GM18867 (cell line): ENCODE measurements around the gene CTPS2.
"Not testable (repeated sequence)": the region's sequence is repeated elsewhere in the genome, so short reads cannot be mapped to it uniquely, and the experiment has no call there.

Experiments
- ATAC-seq: cut with Tn5 transposase; IDR thresholded peaks from one replicate; pipeline ENCODE4 v1.9.1; 2021; ENCODE audit warnings: mild to moderate bottlenecking, moderate library complexity; ENCODE audit not compliant: unreplicated experiment

The CTPS2 gene, protein sequence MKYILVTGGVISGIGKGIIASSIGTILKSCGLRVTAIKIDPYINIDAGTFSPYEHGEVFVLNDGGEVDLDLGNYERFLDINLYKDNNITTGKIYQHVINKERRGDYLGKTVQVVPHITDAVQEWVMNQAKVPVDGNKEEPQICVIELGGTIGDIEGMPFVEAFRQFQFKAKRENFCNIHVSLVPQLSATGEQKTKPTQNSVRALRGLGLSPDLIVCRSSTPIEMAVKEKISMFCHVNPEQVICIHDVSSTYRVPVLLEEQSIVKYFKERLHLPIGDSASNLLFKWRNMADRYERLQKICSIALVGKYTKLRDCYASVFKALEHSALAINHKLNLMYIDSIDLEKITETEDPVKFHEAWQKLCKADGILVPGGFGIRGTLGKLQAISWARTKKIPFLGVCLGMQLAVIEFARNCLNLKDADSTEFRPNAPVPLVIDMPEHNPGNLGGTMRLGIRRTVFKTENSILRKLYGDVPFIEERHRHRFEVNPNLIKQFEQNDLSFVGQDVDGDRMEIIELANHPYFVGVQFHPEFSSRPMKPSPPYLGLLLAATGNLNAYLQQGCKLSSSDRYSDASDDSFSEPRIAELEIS

GRCh38 chrX:16712548-16713155 is at the start of gene CTPS2:
CTPS2 (minus strand) TSS chrX:16712669; CDS start chrX:16702902, 9,767 bp downstream.
- peak; percentile 87 for ATAC-seq

DNA sequence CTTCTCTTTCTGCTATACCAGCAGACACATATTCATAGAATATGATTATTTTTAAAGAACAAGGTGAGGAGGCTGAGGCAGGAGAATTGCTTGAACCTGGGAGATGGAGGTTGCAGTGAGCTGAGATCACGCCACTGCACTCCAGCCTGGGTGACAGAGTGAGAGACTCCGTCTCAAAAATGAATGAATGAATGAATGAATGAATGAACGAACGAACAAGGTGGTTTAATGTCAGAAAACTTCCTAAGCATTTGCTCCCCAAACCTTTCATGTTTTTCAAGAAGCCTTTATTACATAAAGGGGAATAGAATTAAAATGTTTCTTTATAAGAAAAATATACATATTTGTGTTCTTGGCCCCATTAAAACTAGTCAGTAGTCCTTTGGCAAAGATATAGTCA is 49.0 kb upstream of the CTPS2 start:
- not testable (repeated sequence) for ATAC-seq

DNA sequence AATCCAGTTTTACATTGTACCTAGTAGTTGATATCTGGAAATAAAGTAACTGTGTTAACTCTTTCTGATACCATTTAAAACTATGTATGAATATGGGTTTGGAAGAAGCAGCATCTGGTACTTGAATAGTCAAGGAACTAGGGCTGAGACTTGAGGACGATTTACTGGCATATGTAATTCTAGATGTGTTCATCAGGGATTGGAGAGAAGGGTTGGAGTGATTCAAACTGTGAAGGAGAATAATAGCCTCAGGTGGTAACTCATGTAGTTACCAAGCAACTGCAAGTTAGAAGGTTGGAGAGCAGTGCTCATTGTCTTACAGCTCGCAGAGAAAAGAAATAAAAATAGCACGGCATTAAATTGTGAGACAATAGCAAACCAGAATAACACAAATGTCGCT is 44.3 kb upstream of the CTPS2 start:
- no peak for ATAC-seq

DNA sequence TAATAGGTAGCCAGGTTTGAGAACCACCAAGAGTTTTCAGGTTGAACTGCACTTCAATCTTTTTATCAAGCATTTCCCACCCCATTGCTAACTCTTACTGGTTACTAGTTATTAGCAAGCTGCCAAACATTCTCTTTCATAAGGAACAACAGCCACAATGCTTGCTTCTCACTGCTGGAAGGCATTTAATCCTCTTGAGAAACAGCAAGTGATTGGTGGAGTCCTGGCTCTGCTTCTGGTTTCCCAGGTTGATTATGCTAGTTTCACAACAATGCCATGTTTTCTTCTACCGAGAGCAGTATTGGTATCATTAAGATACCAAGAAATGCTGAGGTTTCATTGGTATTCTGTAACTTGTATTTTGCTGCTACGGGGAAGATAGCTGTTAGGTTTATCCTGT is 41.5 kb upstream of the CTPS2 start:
- ATAC-seq = no peak

DNA sequence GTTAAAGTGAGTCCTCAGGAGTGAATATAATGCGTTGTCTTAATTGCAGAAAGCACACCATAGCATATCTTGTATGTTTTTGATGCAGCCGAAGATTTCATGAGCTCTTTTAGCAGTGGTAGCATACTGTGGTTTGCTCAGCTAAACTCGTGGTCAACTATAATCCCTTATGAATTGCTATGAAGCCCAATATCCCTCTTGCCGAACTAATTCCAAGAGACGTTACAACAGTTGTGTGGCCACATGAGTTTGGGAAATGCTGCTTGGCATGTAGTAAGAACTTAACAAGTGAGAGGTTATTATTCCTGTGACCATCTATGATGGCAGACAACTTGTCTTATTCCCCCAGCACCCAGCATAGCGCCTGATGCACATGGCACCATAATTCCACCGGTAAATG is 37.7 kb upstream of the CTPS2 start:
- no peak for ATAC-seq

DNA sequence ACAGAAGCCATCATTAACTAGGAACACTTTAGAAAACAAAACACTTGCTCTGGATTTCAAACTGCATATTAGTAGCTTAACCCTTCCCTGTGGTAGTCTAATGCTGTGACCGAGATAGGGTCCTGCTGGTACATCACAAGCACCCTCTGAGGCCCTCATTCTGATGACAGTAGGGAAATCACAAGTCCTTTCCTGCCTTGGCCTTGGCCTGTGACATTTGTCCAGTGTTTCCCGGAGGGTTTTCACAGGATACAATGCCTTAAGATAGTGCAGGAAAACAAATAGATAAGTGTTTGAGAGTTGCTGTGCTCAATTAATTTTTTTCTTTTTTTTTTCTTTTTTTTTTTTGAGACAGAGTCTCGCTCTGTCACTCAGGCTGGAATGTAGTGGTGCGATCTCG is 36.0 kb upstream of the CTPS2 start:
- no peak for ATAC-seq

GRCh38 chrX:16745659-16746058 is 33.2 kb upstream of the CTPS2 start:
- no peak for ATAC-seq

GRCh38 chrX:16745102-16745501 is 32.6 kb upstream of the CTPS2 start:
- no peak for ATAC-seq

DNA sequence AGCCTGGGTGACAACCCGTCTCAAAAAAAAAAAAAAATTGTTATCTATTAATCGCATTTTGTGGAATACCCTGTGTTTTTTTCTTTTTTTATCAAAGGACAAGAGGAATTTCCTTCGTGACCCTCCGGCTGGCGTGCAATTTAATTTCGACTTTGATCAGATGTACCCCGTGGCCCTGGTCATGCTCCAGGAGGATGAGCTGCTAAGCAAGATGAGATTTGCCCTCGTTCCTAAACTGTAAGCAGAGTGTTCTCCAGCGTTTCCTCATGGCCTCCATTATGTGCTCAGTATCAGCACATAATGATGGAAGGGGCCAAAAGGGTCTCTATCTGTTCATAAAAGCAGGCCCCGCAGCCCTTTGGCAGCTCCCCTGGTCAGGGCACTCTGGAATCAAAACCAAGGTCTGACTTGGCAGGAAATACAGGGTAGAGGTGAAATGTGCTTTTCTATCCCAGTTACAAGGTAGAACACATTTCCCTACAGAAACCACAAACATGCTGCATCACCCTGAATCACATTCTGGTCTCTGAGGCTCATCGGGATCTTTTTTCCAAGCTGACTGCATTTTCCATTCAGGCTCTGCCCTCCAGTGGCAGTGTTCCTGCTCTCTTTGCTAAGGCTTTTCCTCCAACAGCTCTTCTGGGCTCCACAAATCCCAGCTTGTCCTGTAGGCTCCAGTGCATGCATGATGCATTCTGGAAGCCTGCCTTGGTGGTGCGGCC is 31.3 kb upstream of the CTPS2 start:
- no peak for ATAC-seq

GRCh38 chrX:16739574-16739973 is 27.1 kb upstream of the CTPS2 start:
- no peak for ATAC-seq

- no peak for ATAC-seq
Observed at GRCh38 chrX:16737024-16737423, 24.6 kb upstream of the CTPS2 start.

DNA sequence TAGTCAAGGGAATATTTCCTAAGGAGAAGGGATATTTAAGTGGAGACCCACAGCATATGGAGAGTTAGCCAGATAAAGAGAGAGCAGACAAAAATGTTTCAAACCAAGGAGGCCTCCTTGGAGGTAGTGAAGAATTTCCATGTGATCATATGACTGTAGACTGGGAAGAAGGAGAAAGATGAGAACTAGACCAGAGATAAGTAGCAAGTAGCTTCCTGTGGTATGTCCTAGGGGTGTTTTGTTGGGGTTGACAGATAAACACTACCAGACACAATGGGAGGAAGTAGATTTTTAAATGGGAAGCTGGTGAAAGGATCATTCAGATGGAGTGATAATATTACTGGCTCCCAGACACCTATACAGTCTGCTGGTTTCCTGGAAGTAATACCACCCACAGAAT is 20.5 kb upstream of the CTPS2 start:
- no peak for ATAC-seq

DNA sequence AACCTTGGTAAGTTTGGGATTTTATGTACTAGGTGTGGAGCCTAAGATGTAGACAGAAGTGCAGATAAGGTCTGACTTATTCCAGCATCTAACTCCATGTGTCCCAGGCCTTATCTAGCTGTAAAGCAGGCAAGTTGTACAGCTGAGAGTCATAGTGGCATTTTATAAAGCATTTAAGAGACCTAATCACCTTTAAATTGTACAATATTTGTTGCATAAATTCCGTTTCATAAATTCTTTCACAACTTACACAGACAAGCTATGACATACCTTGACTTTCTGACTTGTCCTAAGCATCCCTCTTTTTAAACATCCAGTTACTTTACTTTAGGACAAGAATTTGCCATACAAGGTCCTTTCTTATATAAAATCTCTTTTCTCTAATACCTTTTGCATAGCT is 18.0 kb upstream of the CTPS2 start:
- no peak for ATAC-seq

- ATAC-seq = no peak
Observed at GRCh38 chrX:16727637-16728036, 15.2 kb upstream of the CTPS2 start.

DNA sequence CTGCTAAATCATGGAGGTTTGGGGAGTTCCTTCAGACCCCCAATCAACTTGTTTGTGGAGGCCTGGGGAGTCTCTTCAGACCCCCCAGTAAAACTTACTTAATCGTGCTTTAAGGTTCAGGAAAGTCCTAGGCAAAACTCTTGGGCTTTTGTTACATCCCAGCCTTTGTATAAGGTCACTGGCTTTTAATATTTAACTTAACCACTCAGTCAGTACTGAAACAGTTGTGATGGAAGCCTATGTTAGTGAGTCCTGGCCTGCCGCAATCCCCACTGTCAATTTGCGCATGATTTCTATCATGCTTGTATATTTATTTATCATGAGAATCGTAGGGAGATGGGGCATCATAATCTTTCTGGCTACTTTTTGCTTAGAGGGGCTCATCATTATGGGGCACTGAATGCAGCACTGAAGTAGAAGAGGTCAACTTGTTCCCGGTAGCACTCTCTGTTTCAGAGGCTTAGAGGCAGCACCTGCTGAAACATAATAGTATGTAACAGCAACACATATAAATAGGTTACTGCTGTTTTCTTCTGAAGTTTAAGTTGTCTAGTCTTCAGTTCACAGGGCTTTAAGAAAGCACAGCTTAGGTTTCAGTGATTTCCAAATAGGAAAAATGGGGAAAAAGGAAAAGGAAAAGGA is 14.0 kb upstream of the CTPS2 start:
- not testable (repeated sequence) for ATAC-seq

GRCh38 chrX:16725072-16725471 is 12.6 kb upstream of the CTPS2 start:
- no peak for ATAC-seq

DNA sequence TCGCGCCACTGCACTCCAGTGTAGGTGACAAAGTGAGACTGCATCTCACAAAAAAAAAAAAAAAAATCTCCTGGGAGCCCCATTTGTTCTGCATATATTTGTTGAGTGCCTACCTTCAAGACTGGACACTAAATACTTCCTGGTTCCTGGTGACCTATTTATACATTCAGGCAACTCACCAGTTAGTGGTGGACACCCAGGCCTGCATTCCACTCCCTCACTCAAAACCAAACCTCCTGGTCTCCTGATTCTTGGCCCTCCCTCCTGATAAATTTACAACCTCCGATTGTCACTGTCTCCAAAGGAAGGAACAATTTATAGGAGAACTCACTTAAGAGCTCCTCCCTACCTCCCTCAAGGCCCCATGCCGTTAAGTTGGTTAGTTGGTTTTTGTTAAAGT is 10.0 kb upstream of the CTPS2 start:
- no peak for ATAC-seq

DNA sequence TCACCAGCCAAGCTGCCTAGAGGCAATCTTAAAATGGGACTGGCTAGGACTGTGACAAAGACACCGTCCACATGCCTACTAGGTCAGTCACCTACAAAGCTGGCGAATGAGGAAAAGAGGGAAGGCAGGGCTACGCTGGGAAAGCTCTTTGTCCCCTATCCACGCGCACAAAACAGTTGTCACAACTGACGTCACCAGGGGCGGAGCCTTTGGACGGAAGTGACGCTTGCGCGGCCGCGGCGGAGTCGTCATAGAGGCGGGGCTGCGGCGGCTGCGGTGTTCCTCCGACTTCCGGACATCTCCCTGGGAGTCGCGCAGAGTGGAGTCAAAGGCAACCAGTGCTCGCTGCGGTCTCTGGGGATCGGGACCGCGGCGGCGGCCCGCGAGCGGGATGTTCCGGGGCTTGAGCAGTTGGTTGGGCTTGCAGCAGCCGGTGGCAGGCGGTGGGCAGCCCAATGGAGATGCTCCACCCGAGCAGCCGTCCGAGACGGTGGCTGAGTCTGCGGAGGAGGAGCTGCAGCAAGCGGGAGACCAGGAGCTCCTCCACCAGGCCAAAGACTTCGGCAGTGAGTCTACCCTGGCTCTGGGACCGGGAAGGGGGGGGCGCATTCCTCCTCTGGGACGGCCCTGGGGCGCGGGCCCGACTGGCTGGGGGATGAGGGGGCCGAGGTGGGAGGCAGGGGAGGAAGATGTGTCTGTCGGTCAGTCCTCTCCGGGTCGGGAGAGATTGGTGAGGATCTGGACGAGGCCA is 7.0 kb upstream of the CTPS2 start, which contains the start of gene SYAP1:
SYAP1 (plus strand) TSS at position 279 of the 751 bp plus-strand sequence; CDS start at position 392, 113 bp downstream.
- ATAC-seq = peak; percentile 100

DNA sequence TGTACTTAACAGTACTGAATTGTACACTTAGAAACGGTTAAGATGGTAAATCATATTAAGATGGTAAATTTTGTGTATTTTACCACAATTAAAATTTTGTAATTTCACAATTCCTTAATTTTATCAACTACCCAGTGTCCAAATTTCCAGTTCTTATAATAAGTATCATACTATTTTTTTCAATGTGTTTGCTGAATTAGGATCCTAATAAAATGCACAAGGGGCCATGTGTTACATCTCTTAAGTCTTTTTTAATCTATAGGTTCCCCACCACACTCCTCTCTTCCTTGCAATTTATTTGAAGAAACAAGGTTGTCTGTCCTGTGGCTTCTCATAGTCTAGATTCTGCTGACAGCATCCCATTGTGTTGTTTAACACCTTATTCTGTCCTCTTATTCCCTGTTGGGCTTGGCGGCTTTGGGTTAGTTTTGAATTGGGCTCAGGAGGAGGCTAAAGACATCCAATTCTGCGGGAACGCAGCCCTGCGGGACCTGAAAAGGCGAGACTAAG is 6.4 kb upstream of the CTPS2 start:
- ATAC-seq = no peak

DNA sequence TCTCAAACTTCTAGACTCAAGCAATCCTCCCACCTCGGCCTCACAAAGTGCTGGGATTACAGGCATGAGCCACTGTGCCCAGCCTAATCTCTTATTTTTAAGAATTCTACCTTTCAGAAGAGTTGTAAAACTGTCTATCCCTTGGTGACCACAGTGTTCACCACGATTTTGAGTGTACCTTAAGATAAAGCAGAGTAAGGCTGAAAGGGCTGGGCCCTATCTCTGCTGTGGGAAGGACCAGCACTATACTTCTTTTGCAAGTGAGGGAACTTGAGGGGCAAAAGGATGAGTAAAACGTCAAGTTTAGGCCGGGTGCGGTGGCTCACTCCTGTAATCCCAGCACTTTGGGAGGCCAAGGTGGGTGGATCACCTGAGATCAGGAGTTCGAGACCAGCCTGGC is 4.0 kb upstream of the CTPS2 start:
- not testable (repeated sequence) for ATAC-seq
